Measurements from ENCODE around the gene HNRNPUL1. TPM values are rescaled to one million over a fixed set of nuclear protein-coding genes. Genes with fewer than 3 reads are reported as not detected.
A peak's percentile ranks its signal among the peaks of the same experiment; 100 is the strongest.

Gene HNRNPUL1
- total RNA-seq, 1 donor from 2014 or later = 154 TPM

DNA sequence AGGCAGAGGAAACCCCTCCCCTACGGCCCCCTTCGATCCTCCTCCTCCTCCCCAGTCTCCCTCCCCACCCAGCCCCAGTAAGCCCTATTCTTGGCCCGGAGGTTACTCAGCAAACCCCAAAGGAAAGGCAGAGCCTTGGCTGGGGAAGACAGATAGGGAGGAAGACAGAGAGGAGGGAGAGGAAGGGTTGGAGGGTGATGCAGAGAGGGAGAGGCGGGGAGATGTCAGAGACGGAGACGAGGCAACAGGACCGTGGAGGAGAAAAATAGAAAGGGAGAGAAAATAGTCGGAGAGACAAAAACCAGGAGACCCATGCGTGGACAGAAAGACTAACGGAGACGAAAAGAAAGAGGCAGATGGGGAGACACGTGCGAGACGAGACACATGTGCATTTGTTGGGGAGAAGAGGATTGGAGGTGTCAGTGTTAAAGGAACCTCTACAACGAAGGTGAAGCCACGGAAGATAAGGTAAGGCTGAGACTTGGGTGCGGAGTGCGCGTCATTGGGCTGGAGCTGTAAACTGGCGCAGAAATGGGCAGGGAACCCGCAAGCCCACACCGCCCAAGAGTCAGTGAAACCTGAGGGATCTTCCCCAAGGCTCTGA, 86.7 kb downstream of the HNRNPUL1 start:
- peak overlapping the region; percentile 93 for H3K4me3 ChIP-seq (ENCODE audit: low read depth, low read length)
- TF ChIP-seq, protein P1, sequence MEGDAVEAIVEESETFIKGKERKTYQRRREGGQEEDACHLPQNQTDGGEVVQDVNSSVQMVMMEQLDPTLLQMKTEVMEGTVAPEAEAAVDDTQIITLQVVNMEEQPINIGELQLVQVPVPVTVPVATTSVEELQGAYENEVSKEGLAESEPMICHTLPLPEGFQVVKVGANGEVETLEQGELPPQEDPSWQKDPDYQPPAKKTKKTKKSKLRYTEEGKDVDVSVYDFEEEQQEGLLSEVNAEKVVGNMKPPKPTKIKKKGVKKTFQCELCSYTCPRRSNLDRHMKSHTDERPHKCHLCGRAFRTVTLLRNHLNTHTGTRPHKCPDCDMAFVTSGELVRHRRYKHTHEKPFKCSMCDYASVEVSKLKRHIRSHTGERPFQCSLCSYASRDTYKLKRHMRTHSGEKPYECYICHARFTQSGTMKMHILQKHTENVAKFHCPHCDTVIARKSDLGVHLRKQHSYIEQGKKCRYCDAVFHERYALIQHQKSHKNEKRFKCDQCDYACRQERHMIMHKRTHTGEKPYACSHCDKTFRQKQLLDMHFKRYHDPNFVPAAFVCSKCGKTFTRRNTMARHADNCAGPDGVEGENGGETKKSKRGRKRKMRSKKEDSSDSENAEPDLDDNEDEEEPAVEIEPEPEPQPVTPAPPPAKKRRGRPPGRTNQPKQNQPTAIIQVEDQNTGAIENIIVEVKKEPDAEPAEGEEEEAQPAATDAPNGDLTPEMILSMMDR (conservative IDR thresholded peaks at IDR 0.05; ENCODE audit: low read depth, low read length) = no peak
- DNase-seq (ENCODE audit: low read depth) = no peak

DNA sequence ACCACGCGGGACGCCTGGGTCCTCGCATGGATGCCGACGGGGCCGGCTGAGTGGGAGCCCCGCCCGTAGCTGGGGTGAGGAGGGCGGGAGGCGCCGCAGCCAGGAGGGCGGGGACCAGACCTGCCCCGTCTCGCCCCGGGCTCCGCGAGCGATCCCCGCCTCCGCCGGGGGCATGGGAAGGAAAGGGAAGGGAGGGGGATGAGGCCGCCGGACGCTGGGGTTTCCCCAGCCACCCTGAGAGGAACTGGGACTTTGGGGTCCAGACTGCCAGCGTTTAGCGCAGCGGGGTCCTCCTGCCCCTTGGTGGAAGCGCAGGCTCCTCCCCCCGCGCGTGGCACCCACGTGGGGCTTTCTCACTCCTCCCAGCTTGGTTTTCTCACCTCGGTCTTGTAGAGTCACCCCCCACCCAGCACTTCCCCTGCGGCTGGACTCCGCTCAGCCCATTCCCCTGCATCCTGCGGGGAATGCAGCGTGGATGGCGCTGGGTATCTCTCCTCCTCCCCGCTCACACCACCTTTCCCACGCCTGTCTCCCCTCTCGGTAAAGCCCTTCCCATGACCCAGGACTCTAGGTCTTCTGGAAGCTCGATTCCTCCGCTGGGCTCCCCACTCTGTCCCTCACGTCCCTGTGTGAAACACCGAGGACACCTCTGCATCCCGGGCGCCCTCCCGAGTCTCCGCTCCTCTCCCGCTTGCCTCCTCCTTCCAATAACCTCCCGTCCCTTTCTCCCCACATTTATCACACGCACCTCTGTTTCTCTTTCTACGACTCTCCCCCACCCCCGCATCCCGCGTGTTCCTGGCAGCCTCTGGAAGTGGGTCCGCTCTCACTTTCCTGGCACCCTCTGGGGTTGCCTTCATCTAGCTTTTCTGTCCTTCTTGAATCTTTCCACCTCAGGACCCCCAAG, 87.4 kb downstream of the HNRNPUL1 start:
- peak overlapping the region; percentile 93 for H3K4me3 ChIP-seq (ENCODE audit: low read depth, low read length)
- no peak for DNase-seq (ENCODE audit: low read depth)
- TF ChIP-seq, protein P1 (conservative IDR thresholded peaks at IDR 0.05; ENCODE audit: low read depth, low read length) = no peak

DNA sequence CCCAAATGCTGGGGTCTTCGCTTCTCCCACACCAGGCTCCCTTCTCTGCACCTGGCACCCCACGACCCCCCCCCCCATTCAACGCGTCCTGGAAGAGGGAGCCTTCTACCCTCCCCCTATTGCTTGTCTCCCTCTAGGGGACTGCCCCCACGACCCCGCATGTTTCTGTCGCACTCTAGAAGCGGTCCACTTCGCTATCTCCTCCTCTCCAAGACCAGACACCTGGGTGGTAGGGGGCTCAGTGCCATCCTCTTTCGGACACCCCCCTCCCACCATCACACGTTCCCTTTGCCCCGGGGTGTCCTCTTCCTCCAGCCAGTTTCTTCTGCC, 88.1 kb downstream of the HNRNPUL1 start:
- peak overlapping the region; percentile 93 for H3K4me3 ChIP-seq (ENCODE audit: low read depth, low read length)
- TF ChIP-seq, protein P1 (conservative IDR thresholded peaks at IDR 0.05; ENCODE audit: low read depth, low read length) = no peak
- no peak for DNase-seq (ENCODE audit: low read depth)

DNA sequence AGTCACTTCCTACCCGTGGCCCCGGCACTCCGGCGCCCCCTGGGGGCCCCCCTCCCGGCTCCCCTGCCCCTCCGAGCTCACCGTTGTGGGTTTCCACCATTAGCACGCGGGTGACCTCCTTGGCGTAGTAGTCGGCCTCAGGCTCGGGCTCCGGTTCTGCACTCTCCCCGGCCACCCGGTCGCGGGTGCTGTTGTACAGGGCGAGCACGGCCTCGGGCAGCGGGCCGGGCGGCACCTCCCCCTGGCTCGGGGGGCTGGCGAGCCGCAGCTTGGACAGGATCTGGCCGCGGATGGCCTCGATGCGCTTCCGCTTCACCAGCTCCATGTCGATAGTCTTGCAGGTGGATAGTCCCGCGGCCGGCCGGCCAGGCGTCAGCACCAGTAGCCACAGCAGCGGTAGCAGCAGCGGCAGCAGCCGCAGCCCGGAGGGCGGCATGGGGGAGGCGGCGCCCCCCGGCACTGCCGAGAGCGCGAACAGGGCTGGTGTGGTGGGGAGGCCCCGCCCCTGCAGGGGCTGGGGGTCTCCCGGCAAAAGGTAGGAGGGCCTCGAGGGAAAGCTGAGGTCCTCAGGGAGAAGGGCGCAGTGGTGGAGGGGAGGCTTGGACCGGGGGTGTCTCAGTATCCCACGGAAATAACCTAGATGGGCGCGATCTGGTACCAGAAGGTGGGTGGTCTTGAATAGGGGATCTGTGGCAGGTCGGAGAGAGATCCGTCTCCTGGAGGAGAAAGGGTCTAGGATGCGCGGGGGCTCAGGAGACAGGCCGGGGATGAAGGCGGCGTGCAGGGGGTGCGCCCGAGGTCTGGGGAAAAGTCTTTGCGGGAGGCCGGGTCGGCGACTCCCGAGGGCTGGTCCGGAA, 88.7 kb downstream of the HNRNPUL1 start:
- TF ChIP-seq, protein P1 (conservative IDR thresholded peaks at IDR 0.05; ENCODE audit: low read depth, low read length) = peak; percentile 65
- DNase-seq (ENCODE audit: low read depth) = no peak
- peak overlapping the region; percentile 93 for H3K4me3 ChIP-seq (ENCODE audit: low read depth, low read length)

DNA sequence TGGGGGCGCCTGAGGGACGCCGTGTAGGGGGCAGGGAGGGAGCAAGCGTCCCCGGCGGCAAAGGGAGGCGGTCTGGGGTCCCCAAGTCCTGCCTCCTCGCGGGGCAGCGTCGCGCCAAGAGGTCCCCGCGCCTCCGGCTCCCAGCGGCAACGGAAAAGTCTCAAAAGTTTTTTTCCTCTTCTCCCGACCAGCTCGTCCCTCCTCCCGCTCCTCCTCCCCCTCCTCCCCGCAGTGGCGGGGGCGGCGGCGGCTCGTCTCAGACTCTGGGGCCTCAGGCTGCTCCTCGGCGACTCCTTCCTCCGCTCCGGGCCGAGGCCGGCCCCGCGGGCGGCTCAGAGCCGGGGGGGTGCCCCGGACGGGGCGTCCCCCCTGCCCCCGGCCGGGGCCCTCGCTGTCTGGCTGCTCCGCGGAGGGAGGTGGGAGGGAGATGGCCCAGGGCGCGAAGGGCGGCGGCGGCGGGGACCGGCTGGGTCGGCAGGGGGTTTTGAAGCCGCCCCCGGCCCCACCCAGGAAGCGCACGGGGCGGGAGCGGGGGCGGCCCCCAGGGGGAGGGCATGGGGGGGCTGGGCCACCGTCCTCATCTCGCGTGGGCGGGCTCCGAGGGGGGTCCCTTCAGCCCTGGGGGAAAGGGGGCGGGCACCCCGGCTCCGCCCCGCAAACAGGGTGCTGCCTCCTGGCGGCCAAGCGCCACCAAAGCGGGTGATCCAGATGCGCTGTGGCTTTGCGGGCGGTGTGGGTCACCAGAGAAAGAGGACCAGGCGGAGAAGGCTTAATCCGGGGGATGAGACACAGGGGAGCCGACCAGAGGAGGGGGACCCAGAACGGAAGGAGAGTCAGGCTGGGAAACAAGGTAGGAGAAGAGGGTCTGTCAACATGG, 89.5 kb downstream of the HNRNPUL1 start, which contains the start of gene TGFB1:
TSS of gene TGFB1 (minus strand) at position 457 of the 877 bp plus-strand sequence. CDS start 878 bp downstream, outside the sequence.
- peak within 1 kb of the TSS; percentile 93 for H3K4me3 ChIP-seq (ENCODE audit: low read depth, low read length)
- TF ChIP-seq, protein P1 (conservative IDR thresholded peaks at IDR 0.05; ENCODE audit: low read depth, low read length) = peak; percentile 79
- DNase-seq (ENCODE audit: low read depth) = no peak

Measured in epithelial cell of proximal tubule (primary cell).